Muscle layer of duodenum (tissue), 2 donors: ENCODE results near the gene DDX24.

ENCODE experiments used
- H3K27ac ChIP-seq: one replicate; pipeline ENCODE4 v1.7.0; 2013; ENCODE audit warnings: mild to moderate bottlenecking, low read length
- H3K27me3 ChIP-seq: one replicate; pipeline ENCODE4 v1.7.0; 2013; ENCODE audit warnings: low read depth, mild to moderate bottlenecking, control low read depth, low read length
- H3K36me3 ChIP-seq, 2 donors: one replicate each; pipeline ENCODE4 v1.7.0; 2013; ENCODE audit warnings: low read length in 2 of 2, control low read depth in 1 of 2, mild to moderate bottlenecking in 1 of 2; ENCODE audit not compliant: insufficient read depth in 2 of 2, control insufficient read depth in 1 of 2
- H3K4me1 ChIP-seq, 2 donors: one replicate each; pipeline ENCODE4 v1.7.0; 2013; ENCODE audit warnings: low read length in 2 of 2, mild to moderate bottlenecking in 2 of 2, control low read depth in 1 of 2, moderate library complexity in 1 of 2; ENCODE audit not compliant: insufficient read depth in 2 of 2, control insufficient read depth in 1 of 2
- H3K4me3 ChIP-seq, 2 donors: one replicate each; pipeline ENCODE4 v1.7.0; 2013; ENCODE audit warnings: low read length in 2 of 2, low read depth in 1 of 2, mild to moderate bottlenecking in 1 of 2
- H3K9me3 ChIP-seq, 2 donors: one replicate each; pipeline ENCODE4 v1.7.0; 2013; ENCODE audit warnings: low read length in 2 of 2, control low read depth in 1 of 2, mild to moderate bottlenecking in 1 of 2; ENCODE audit not compliant: control insufficient read depth in 1 of 2
- donor health status: healthy.

The DDX24 gene

DNA sequence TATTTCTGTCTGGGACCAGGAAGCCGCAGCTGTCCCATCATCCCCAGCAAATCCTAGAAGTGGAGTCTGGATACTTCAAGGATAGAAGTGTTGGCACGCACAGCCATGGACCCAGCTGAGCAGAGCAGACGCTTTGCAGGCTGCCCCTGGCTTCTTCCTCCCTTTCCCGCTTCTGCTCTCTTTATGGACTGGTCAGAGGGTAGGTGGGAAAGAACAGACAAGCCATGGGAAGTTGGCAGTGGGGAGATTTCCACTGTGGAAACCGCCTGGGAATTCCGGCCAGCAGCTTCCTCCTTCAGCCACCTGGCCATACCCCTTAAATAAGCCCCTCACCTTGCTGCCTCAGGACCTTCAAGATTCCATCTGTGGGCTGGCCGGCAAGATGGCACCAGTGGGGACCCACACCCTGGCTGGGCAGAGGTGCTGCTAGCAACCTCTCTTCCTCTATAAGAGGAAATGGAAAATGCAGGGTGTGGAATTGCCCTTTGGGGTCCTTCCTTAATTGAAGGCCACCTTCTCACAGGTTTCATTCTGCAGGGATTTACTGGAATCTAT is 34.2 kb downstream of the DDX24 start:
- H3K27ac ChIP-seq: no peak overlapping the region
- H3K4me1 ChIP-seq: peaks cover 4 to 39% of the 10 kb centered on the region in 2 donors
- H3K4me3 ChIP-seq: no peak overlapping the region
- H3K9me3 ChIP-seq: no peaks in the 10 kb centered on the region
- peaks cover 61 to 70% of the 10 kb centered on the region in 2 donors for H3K36me3 ChIP-seq
- no peaks in the 10 kb centered on the region for H3K27me3 ChIP-seq

DNA sequence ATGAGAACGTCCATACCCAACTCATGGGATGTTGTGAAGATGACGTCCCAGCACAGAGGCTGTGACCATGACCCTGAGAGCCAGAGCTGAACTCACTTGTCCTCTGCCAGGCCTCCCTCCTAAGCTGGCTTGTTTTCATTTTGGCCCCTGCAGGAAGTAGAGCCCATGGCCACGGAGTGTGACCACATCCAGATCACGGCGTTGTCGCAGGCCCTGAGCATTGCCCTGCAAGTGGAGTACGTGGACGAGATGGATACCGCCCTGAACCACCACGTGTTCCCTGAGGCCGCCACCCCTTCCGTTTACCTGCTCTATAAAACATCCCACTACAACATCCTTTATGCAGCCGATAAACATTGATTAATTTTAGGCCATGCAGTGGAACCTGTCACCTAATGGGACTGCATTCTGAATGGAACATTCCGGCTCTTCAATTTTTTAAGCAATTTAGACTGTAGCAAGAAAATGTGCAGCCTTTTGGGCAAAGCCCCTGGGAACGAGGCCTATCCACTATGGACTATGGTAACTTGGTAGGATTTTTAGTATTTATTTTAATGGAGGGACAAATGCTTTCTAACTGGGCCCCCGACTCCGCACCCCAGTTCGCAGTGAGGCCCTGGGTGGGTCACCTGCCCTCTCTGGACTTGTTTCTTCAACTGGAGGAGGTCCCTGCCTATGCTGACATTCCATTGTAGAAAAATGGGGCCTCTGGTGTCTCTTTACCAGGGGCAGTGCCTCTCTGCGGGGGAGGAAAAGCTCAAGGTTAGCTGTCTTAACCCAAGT is 35.2 kb downstream of the DDX24 start:
- no peak overlapping the region for H3K4me3 ChIP-seq
- no peaks in the 10 kb centered on the region for H3K27me3 ChIP-seq
- no peaks in the 10 kb centered on the region for H3K9me3 ChIP-seq
- H3K4me1 ChIP-seq: peaks cover 3 to 35% of the 10 kb centered on the region in 2 donors
- H3K36me3 ChIP-seq: peaks cover 51 to 65% of the 10 kb centered on the region in 2 donors
- no peak overlapping the region for H3K27ac ChIP-seq

DNA sequence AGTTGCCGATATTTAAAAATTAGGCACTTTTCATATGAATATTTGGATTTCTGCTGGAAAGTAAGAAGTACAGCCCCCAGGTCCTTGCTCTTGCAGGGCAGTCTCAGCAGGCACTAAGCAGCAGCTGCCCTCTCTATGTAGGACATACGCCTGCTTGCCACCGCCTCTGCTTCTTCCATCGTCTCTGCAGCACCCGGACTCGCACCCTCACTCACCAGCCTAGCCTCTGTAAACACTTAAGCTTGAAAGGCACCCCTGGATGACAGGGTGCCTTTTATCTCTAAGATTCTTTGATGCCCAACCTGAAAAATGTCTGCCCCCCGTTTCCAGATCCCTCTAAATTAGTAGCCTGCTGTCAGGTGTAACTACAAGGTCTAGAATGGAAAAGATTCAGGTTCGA is 35.9 kb downstream of the DDX24 start:
- H3K36me3 ChIP-seq: peaks cover 45 to 58% of the 10 kb centered on the region in 2 donors
- no peaks in the 10 kb centered on the region for H3K27me3 ChIP-seq
- no peaks in the 10 kb centered on the region for H3K9me3 ChIP-seq
- H3K4me3 ChIP-seq: no peak overlapping the region
- H3K27ac ChIP-seq: no peak overlapping the region
- H3K4me1 ChIP-seq: peaks cover 3 to 28% of the 10 kb centered on the region in 2 donors

DNA sequence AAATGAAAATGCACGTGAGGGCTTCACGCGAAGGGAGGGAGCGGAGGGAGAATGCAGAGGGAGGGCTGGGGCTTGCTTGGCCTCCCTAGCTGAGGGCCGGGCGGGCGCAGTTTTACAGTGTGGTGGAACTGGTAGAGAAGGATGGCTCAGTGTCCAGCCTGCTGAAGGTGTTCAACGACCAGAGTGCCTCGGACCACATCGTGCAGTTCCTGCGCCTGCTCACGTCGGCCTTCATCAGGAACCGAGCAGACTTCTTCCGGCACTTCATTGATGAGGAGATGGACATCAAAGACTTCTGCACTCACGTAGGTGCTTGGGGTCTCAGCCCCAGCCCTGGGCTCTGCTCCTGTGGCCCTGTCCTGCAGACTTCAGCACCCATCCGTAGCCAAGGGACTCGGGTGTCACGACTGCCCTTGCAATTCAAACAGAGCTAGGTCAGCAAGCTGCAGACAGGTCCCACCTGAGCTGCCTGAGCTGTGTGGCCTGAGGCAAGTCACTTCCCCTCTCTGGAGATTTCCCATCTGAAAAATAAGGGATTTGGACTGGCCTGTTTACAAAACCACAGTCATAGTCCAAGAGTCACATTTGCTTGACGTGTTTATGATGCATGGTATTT is 36.4 kb downstream of the DDX24 start:
- Histone ChIP-seq H3K4me3 (no peak overlapping the region), H3K36me3 (peaks cover 40 to 53% of the 10 kb centered on the region in 2 donors), H3K27ac (no peak overlapping the region), H3K4me1 (peaks cover 3 to 27% of the 10 kb centered on the region in 2 donors), H3K27me3 (no peaks in the 10 kb centered on the region), H3K9me3 (no peaks in the 10 kb centered on the region)

DNA sequence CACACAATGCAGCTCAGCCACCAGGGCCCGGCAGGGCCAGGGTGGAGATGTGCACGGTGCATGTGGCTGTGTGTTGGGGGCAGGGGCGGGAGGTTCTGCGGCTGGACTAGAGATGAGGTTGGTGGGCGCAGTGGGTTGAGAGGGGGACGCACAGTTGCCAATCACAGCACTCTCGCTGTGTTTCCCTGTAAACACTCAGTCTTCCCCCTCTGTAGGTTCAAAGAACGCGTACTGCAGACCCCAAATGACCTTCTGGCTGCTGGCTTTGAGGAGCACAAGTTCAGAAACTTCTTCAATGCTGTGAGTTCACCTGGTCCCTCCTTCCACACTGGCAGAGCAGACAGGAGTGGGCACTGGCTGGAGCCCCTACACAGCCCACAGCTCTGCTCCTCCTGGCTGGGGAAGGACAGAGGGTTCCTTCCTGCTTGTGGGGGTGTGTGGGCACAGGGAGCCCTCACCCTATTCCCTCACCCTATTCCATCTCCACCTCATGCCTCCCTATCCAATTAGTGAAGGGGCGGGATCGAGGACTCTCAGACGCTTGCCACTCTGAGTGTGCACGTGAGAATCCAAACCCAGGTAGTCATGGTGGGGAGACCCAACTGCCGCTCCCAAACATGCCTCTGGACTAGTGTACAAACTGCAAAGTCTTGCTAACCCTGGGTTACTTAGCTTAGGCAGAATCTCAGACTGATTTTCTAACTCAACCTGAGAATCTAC is 37.1 kb downstream of the DDX24 start:
- H3K9me3 ChIP-seq: no peaks in the 10 kb centered on the region
- peaks cover 3 to 22% of the 10 kb centered on the region in 2 donors for H3K4me1 ChIP-seq
- no peak overlapping the region for H3K4me3 ChIP-seq
- peaks cover 39 to 46% of the 10 kb centered on the region in 2 donors for H3K36me3 ChIP-seq
- no peak overlapping the region for H3K27ac ChIP-seq
- H3K27me3 ChIP-seq: no peaks in the 10 kb centered on the region

DNA sequence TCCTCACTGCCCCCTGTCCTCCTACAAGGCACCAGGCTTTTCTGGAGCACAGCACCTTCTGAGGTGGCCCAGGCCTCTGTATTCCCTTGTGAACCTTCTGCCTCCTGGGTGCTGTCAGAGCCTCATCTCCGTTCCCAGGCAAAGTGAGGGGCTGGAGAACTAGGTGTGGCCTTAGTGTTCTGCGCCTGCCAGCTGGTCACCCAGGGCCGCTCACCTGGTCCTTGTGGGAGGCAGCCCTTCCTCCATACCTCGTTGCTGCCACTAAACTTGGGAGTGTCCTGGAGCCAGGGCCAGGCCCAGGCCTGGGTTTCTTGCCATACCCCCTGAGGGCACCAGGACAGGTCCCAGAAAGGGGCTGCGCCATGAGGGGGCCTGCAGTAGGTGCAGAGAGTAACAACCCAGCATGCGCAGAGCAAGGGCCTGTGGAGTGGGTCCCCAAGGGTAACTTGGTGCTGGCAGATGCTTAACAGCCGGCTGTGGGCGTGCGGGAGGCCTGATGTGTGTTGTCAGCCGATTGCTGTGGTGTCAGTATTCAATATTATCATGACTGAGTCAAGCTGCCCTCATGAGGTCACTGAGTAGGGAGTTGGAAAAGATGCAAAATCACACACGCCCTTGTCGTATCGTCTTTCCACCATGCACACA is 37.8 kb downstream of the DDX24 start:
- Histone ChIP-seq H3K27me3 (no peaks in the 10 kb centered on the region), H3K9me3 (no peaks in the 10 kb centered on the region), H3K36me3 (peaks cover 32 to 40% of the 10 kb centered on the region in 2 donors), H3K4me1 (peaks cover 3 to 16% of the 10 kb centered on the region in 2 donors), H3K4me3 (no peak overlapping the region), H3K27ac (no peak overlapping the region)

DNA sequence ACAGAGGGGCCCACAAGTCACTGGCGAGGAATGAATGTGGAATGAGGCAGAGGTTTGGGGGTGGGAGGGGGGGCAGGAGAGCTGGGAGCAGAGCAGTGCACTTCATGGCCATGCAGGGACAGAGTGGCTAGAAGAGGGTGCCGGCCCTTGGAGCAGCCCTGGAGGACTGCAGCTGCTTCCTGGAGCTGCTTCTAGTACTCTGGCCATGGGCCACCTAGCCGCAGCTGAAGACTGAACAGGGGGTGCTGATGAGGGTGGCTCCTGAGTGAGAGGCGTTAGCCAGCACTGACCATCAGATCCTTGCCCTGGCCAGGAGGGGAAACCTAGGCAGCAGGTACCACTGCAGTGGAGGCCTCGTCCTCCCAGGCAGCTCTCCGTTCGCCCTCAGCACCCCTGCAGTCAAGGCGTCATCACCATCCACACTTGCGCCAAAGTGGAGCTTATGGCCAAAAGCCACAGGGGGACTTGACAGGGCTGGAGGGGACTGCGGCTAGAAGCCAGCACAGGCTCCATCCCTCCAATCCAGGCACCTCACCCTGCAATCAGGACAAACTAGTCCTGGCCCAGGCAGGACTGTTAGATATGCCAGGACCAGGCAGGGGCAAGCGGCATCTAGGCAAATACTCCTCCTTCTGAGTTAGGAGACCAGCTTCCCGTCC is 38.4 kb downstream of the DDX24 start:
- peaks cover 3 to 16% of the 10 kb centered on the region in 2 donors for H3K4me1 ChIP-seq
- H3K36me3 ChIP-seq: peaks cover 25 to 34% of the 10 kb centered on the region in 2 donors
- no peaks in the 10 kb centered on the region for H3K27me3 ChIP-seq
- no peaks in the 10 kb centered on the region for H3K9me3 ChIP-seq
- no peak overlapping the region for H3K27ac ChIP-seq
- no peak overlapping the region for H3K4me3 ChIP-seq

DNA sequence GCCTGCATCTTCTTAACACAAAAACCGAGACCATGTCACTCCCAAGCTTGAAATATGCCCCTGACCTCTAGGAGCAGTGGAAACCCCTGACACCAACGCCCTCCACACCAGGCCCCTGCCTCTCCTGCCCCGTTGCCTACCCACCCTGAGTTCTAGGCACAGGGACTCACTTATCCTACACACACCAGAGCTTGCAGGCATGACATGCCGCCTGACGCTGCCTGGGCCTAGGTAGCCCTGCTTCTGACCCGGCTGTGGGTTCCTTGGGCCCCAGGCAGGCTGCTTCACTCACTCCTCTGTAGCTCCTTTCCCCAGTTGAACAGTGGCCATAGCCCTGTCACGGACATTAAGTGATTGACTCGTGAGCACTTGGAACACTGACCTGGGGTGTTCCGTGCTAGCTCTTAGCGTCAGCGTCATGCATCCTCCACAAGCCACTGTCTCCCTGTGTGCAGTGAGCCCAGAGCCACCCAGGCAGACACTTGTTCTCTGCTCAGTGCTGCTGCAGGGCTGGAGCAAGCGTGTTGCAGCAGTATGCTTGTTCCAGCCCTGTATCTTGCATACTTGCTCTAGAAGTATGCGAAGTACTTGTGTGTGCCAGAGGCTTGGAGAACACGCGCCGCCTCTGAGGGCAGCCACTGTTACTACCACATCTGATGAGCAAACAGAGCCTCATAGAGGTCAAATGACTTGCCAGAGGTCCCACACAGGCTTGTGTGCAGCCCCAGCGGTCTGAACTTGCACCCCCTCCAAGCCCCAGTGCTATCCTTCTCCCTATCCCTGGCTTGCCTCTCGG is 39.3 kb downstream of the DDX24 start:
- peaks cover 3 to 16% of the 10 kb centered on the region in 2 donors for H3K4me1 ChIP-seq
- H3K27ac ChIP-seq: no peak overlapping the region
- no peaks in the 10 kb centered on the region for H3K27me3 ChIP-seq
- no peaks in the 10 kb centered on the region for H3K9me3 ChIP-seq
- peaks cover 17 to 26% of the 10 kb centered on the region in 2 donors for H3K36me3 ChIP-seq
- no peak overlapping the region for H3K4me3 ChIP-seq

DNA sequence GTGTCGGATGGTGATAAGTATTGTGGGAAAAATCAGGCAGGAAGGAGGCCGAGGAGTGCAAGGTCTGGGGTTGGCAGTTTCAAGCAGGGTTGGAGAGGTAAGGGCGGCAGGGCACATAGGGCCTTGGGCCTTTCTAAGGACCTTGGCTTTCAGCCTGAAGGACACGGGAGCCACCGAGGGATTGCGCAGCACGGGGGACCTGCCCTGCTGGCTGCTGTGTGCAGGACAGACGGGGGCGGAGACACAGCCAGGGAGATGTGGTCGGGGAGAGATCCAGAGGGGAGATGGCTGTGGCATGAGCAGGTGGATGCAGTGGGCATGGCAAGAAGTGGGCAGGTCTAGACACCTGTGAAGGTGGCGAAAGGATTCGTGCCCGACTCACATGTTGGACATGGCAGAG is 40.2 kb downstream of the DDX24 start:
- Histone ChIP-seq H3K9me3 (no peaks in the 10 kb centered on the region), H3K27ac (no peak overlapping the region), H3K4me1 (peaks cover 3 to 16% of the 10 kb centered on the region in 2 donors), H3K36me3 (peaks cover 8 to 19% of the 10 kb centered on the region in 2 donors), H3K27me3 (no peaks in the 10 kb centered on the region), H3K4me3 (no peak overlapping the region)

DNA sequence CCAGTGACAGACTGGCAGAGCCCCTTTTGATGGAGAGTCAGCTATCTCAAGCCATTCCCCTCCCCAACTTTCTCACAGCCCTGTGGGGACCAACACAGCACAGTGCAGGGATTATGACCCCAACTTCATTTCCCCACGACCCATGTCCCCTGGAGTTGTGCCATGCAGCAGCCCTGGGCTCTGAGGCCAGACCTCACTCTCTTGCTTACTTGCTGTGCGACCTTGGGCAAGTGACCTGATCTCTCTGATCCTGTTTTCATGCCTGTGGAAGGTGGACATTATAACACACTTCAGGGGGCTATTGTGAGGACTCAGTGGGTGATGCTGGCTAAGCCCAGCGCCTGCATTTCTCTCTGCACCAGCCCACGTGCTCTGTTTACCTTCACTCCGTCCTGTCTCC is 40.8 kb downstream of the DDX24 start:
- Histone ChIP-seq H3K27me3 (no peaks in the 10 kb centered on the region), H3K36me3 (peaks cover 3 to 14% of the 10 kb centered on the region in 2 donors), H3K9me3 (no peaks in the 10 kb centered on the region), H3K27ac (no peak overlapping the region), H3K4me1 (peaks cover 3 to 16% of the 10 kb centered on the region in 2 donors), H3K4me3 (no peak overlapping the region)
